MM.1S (cell line): ENCODE measurements around the gene PEX26.

Experiments
- EZH2 ChIP-seq: fragments of 300-600 bp; sonication (generic); optimal IDR thresholded peaks from 2 replicates; pipeline ENCODE3; 2017; ENCODE audit warnings: low read depth, mild to moderate bottlenecking, antibody characterized with exemption, low read length, mixed read lengths
- TF ChIP-seq, protein P1 (sequence below): fragments of 300-600 bp; sonication (generic); IDR thresholded peaks from 2 replicates; pipeline ENCODE4 v1.5.1; 2016; ENCODE audit warnings: antibody characterized with exemption, low read length, mixed read lengths

DNA sequence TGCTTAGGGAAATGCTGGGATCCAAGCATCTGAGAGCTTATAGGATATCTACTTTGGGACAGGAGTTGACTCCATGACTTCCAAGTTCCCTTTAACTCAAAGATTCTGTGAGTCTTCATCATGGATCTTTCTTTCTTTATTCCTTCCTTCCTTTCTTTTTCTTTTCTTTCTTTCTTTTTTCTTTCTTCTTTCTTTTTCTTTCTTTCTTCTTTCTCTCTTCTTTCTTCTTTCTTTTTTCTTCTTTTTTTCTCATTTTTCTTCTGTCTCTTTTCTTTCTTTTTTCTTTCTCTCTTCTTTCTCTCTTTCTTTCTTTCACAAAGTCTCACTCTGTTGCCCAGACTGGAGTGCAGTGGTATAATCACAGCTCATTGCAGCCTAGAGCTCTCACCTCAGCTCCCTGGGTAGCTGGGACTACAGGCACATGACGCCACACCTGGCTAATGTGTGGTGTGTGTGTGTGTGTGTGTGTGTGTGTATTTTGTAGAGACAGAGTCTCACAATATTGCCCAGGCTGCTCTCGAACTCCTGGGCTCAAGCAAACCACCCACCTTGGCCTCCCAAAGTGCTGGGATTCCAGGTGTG, 48.0 kb upstream of the PEX26 start:
- TF ChIP-seq, protein P1, sequence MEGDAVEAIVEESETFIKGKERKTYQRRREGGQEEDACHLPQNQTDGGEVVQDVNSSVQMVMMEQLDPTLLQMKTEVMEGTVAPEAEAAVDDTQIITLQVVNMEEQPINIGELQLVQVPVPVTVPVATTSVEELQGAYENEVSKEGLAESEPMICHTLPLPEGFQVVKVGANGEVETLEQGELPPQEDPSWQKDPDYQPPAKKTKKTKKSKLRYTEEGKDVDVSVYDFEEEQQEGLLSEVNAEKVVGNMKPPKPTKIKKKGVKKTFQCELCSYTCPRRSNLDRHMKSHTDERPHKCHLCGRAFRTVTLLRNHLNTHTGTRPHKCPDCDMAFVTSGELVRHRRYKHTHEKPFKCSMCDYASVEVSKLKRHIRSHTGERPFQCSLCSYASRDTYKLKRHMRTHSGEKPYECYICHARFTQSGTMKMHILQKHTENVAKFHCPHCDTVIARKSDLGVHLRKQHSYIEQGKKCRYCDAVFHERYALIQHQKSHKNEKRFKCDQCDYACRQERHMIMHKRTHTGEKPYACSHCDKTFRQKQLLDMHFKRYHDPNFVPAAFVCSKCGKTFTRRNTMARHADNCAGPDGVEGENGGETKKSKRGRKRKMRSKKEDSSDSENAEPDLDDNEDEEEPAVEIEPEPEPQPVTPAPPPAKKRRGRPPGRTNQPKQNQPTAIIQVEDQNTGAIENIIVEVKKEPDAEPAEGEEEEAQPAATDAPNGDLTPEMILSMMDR, result no peak
- TF ChIP-seq EZH2, result no peak
